HG03064 (cell line): Measurements from ENCODE around the gene IPO7.
"Not testable (repeated sequence)": the region's sequence is repeated elsewhere in the genome, so short reads cannot be mapped to it uniquely, and the experiment has no call there.

Source experiments
- ATAC-seq: cut with Tn5 transposase; IDR thresholded peaks from one replicate; pipeline ENCODE4 v1.9.1; 2021; ENCODE audit warnings: low read depth; ENCODE audit not compliant: unreplicated experiment

The IPO7 gene

DNA sequence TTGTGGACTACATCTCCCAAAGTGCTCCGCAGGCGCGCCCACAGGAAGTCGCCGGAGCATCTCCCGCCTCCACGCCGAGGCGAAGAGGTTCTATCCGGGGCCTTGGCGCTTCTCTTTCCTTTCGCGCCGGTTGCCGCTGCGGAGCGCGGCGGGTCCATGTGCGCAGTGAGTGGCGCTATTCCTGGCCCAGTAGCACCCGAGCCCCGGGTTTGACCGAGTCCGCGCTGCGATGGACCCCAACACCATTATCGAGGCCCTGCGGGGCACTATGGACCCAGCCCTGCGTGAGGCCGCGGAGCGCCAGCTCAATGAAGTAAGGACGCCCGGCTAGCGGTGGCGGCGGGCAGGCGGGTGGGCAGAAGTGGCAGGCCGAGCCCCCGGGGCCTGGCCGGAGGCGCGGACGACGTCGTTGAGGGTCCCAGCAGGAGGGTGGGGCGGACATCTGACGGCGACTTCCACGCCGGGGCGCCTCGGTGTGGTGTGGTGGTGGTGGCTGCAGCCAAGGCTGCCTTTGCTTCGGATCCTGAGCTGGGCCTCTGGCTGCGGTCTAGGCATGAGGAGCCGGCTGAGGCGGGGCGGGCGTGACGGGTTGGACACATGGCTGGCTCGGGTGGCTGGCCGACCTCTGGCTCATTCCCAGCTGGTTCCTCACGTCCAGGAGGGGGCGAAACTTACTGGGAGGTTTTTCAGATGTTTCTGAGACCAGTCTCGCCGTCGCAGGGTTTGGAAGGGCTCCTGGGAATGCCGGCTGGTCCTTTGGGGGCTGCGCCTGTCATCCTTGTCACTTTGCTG, at the start of gene IPO7:
Gene IPO7, plus strand, starts transcription at position 118 of the 792 bp plus-strand sequence. Its CDS starts 112 bp downstream, at position 230.
- peak; percentile 83 for ATAC-seq

DNA sequence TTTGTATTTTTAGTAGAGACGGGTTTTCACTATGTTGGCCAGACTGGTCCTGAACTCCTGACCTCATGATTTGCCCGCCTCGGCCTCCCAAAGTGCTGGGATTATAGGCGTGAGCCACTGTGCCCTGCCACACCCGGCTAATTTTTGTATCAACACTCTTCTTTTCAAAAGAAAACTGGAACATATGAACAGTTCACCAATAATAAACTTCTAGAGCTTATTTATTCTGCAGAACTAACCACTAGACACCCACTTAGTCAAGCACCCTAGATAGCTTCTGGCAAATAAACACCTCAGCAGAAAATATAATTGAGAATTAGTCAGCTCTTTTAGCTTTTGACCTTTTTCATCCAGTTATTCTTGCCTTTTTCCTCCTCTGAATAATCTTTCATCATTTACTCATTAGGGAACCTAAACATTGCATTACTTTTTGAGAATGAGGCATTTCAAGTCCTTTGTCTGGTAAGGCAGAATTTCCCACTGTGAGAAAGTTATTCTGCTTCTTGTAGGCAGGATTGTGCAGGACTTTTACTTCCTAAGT, 42.7 kb upstream of the IPO7 start:
- no peak for ATAC-seq

DNA sequence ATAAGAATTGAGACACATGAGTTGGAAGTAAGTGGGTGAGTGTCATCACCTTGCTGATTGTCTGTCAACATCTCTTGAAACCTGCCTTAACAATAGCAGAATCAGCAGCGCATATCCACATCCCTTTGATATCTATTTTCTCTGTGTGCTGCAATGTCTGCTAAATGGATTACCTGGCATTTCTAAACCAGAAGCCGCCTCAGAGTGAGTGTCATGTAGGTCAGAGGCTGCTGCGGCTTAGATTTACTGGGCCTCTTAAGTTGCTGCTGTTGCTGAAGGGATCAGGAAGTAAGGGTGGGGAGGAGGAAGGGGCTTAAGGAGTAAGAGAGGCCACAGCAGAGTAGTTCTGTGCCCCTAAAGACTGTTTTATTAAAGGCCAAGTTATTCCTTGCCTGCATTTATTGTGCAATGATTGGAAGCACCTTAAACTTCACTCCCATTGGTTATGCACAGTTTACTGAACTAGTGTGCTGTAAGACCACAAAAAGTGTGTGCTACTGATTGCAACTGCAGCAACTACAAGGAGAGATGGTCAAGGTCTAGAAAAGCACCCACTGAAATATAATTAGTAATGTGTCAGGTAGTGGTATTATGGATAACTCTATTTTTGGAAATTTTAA, 40.3 kb upstream of the IPO7 start:
- no peak for ATAC-seq

DNA sequence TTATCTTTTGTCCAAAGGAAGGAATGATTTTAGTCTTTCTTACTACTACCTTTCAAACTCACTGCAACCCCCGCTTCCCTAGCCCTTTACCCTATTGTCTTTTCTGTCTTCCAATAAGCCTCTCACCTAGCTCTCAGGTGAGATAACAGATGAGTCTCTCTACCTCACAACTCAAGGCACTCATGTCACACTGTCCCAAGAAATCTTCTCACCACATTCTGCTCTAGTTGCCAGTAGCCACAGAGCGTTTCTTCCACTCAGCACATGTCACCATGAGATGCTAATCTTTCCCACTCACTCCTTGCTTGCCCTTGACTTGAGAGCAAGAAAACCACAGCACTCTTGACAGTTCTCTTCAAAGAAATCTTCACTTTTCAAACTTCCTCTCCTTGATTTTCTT, 37.4 kb upstream of the IPO7 start:
- no peak for ATAC-seq

DNA sequence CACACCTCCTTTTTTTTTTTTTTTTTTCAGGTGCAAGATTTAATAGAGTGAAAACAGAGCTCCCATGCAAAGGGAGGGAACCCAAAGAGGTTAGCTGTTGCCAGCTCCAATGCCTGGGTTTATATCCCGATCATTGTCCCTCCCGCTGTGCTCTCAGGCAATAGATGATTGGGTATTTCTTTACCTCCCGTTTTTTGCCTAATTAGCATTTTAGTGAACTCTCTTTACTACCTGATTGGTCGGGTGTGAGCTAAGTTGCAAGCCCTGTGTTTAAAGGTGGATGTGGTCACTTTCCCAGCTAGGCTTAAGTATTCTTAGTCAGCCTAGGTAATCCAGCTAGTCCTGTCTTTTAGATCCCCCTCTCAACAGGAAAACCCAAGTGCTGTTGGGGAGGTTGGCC, 36.7 kb upstream of the IPO7 start:
- not testable (repeated sequence) for ATAC-seq

GRCh38 chr11:9351321-9351881, 33.1 kb upstream of the IPO7 start:
- no peak for ATAC-seq

- ATAC-seq: no peak
Measured at GRCh38 chr11:9357041-9357440, 27.4 kb upstream of the IPO7 start.

- not testable (repeated sequence) for ATAC-seq
Measured at GRCh38 chr11:9360862-9361622, 23.4 kb upstream of the IPO7 start.

- no peak for ATAC-seq
Measured at GRCh38 chr11:9362393-9362863, 22.0 kb upstream of the IPO7 start.

- ATAC-seq: peak; percentile 97
Measured at GRCh38 chr11:9363954-9364912, 20.2 kb upstream of the IPO7 start.

DNA sequence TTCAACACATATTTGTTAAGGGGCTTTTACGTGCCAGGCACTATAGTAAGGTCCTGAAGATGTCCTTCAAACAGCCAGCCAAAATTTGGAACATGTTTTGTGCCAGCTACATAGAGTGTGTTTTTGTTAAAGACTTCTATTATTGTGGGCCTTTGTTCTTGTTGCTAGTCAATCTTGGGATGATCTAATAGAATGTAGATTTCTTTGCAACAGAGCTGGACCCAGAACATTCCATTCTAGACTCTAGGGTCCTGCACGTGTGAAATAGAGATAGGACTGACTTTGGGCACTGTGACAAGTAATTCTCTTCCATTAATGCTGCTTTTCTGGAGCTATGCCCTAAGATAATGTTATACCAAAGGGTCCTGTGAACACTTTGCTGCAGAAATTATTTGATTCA, 16.9 kb upstream of the IPO7 start:
- ATAC-seq: no peak

GRCh38 chr11:9377036-9377435, 7.4 kb upstream of the IPO7 start:
- no peak for ATAC-seq

DNA sequence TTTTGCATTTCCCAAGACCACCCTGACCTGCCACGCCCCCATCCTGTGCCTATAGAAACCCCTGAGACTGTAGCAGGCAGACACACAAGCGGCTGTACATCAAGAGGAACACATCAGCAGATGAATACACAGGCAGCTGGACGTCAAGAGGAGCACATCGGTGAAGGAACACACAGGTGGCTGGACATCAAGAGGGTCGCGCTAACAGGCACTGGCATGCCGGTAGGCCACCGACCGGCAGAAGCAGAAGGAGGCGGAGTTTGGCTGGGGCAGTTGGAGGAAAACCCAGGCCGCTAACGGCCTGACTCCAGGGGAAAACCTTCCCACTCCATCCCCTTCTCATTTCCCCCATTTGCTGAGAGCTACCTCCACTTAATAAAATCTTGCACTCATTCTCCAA, 5.4 kb upstream of the IPO7 start:
- no peak for ATAC-seq

- no peak for ATAC-seq
Measured at GRCh38 chr11:9380773-9381172, 3.7 kb upstream of the IPO7 start.

- peak; percentile 21 for ATAC-seq
Measured at GRCh38 chr11:9385327-9385899, 961 bp downstream of the IPO7 start.

DNA sequence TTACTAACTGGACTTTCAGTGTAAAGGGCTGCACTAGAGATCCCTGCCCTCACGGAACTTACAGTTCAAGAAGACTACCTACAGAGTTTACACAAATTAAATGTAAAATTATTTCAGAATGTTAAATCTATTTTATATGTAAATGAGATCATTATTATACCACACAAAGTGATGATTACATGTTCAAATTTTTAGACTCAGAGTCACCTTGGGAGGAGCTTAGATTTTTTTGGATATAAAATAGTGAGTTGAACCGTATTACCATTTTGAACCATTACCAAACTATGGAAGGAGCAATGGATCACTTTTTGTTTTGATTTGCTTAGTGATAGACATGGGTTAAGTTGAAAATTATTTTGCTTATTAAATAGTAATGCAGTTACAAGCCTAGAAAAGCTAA, 1.6 kb downstream of the IPO7 start:
- no peak for ATAC-seq

GRCh38 chr11:9386901-9387300, 2.4 kb downstream of the IPO7 start:
- no peak for ATAC-seq

DNA sequence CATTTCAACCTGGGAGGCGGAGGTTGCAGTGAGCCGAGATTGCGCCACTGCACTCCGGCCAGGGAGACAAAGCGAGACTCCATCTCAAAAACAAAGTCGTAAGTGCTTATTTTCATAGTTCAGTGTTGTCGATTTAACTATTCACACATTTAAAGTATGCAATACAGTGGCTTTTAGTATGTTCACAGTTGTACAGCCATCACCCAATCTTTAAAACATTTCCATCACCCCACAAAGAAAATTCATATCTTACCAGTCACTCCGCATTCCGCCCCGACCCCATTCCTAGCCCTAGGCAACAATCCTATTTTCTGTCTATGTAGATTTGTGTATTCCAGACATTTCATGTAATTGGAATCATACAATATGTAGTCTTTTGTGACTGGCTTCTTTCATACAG, 11.9 kb downstream of the IPO7 start:
- no peak for ATAC-seq

GRCh38 chr11:9396752-9397151, 12.3 kb downstream of the IPO7 start:
- no peak for ATAC-seq
